GM18519 (cell line): ENCODE measurements around the gene CGB3.

ENCODE experiments used
- ATAC-seq: cut with Tn5 transposase; IDR thresholded peaks from one replicate; pipeline ENCODE4 v1.9.1; 2021; ENCODE audit warnings: mild to moderate bottlenecking, moderate library complexity; ENCODE audit not compliant: unreplicated experiment, low FRiP score

Gene CGB3

GRCh38 chr19:48991011-48991609 lies 33.0 kb downstream of the CGB3 start:
- ATAC-seq = no peak

- ATAC-seq = no peak
These were observed 33.7 kb downstream of the CGB3 start for GRCh38 chr19:48990400-48990799.

DNA sequence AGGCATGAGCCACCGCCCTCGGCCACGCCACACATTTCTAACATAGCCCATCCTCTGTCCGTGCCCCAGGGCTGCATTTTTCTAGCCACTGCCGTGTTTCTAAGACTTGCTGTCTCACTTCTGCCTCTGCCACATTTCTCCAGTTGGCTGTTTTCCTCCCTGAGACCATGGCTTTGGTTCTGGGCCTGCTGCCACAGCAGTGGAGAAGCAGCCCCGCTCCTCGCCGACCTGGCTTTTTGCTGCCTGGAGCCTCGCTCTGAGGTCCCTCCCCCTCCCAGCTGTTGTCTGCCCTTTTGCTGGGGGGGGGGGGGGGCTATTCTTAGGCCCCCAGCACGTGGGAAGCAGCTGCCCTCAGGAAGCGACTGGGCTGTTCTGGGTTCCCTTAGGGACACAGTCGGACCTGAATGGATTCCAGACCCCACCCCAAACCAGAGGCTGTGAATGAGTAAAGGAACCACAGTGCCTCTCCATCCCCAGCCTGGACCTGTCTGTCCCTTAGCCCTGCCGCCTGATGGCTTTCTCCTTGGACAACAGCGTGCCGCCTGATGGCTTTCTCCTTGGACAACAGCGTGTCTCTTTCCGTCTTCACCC lies 34.3 kb downstream of the CGB3 start:
- no peak for ATAC-seq

GRCh38 chr19:48988860-48989259 lies 35.3 kb downstream of the CGB3 start:
- ATAC-seq = no peak

GRCh38 chr19:48988286-48988685 lies 35.8 kb downstream of the CGB3 start:
- no peak for ATAC-seq

- ATAC-seq = no peak
These were observed 36.8 kb downstream of the CGB3 start for GRCh38 chr19:48987323-48987722.

DNA sequence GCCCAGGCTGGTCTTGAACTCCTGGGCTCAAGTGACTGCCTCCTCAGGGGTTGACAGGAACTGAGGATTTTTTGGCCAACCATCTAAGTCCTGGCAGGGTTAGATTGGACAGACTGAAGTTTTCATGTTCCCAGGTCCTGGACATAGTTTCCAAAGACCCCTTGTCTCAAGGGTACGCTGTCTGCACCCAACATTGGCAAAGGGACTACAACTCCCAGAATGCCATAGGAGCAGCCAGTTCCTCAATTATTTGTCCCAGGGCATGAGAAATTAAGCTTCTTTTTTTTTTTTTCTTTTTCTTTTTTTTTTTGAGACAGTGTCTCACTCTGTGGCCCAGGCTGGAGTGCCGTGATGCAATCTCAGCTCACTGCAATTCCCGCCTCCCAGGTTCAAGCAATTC lies 37.9 kb downstream of the CGB3 start:
- ATAC-seq = no peak

GRCh38 chr19:48985711-48986110 lies 38.4 kb downstream of the CGB3 start:
- no peak for ATAC-seq

DNA sequence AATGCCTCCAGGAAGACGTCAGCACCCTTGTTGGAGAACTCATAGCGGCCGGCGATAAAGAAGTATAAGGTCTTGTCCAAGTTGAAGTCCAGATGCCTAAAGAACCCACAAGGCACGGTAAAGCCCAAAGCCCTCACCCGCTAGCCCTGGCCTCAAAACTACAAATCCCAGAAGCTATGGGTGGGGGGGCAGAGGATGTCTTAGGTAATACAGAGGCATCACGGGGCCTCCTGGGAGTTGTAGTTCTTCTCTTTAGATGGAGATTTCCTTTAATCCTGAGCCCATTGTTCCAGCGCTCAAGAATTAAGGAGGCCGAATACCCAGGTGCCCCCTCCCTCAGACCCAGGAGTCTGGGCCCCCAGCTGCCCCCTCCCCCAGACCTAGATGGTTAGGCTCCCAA lies 41.9 kb downstream of the CGB3 start:
- no peak for ATAC-seq

DNA sequence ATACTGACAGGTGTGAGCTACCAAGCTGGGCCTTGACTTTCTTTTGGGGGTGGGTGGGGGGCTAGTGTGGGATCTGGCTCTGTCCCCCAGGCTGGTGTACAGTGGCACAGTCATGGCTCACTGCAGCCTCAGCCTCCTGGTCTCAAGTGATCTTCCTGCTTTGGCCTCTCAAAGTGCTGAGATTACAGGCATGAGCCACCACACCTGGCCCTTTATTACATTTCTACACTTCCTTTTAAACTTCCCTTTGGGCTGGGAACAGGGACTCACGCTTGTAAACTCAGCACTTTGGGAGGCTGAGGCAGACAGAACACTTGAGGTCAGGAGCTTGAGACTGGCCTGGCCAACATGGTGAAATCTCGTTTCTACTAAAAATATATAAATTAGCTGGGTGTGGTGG lies 47.1 kb downstream of the CGB3 start:
- ATAC-seq = no peak

GRCh38 chr19:48975947-48976847 lies 47.9 kb downstream of the CGB3 start:
- no peak for ATAC-seq
